GM12878 (cell line): ENCODE data around the gene LSM3. TPM values are rescaled to one million over a fixed set of nuclear protein-coding genes. Genes with fewer than 3 reads are reported as not detected.

Experiments
- CEBPZ ChIP-seq: fragments of 150-350 bp; IDR thresholded peaks from 2 replicates; pipeline ENCODE4 v1.6.1; 2016; ENCODE audit warnings: low read depth, low read length
- CUX1 ChIP-seq: IDR thresholded peaks from 2 replicates; pipeline ENCODE4 v1.6.1; 2012; ENCODE audit warnings: improper control_type of control experiment, low read depth, low read length; ENCODE audit not compliant: insufficient replicate concordance
- FOXK2 ChIP-seq: fragments of 450-650 bp; IDR thresholded peaks from 2 replicates; pipeline ENCODE4 v1.6.1; 2017; ENCODE audit warnings: mild to moderate bottlenecking, moderate library complexity
- GABPA ChIP-seq: IDR thresholded peaks from 2 replicates; pipeline ENCODE4 v1.6.1; 2014; ENCODE audit warnings: antibody characterized with exemption, low read depth, mild to moderate bottlenecking, inconsistent platforms
- KDM1A ChIP-seq: fragments of 200-600 bp; sonication (generic); IDR thresholded peaks from 2 replicates; pipeline ENCODE4 v1.6.1; 2016; ENCODE audit warnings: borderline replicate concordance
- NFIC ChIP-seq: IDR thresholded peaks from 2 replicates; pipeline ENCODE4 v1.6.1; 2012; ENCODE audit warnings: low read depth, mild to moderate bottlenecking, inconsistent platforms, low read length, moderate library complexity
- SIN3A ChIP-seq: IDR thresholded peaks from 2 replicates; pipeline ENCODE4 v1.6.1; 2012; ENCODE audit warnings: low read depth, low read length, improper control_type of control experiment
- SP1 ChIP-seq: IDR thresholded peaks from one replicate; pipeline ENCODE4 v1.6.1; 2011; ENCODE audit warnings: low read depth, low read length
- TAF1 ChIP-seq: IDR thresholded peaks from 2 replicates; pipeline ENCODE4 v1.6.1; 2011; ENCODE audit warnings: mild to moderate bottlenecking, low read depth, low read length, borderline replicate concordance
- TCF3 ChIP-seq: IDR thresholded peaks from 2 replicates; pipeline ENCODE4 v1.6.1; 2012; ENCODE audit warnings: low read depth, mild to moderate bottlenecking, low read length, borderline replicate concordance; ENCODE audit not compliant: insufficient read depth
- ZNF207 ChIP-seq: fragments of 450-650 bp; IDR thresholded peaks from 2 replicates; pipeline ENCODE4 v1.6.1; 2014; ENCODE audit warnings: antibody characterized with exemption, mild to moderate bottlenecking, borderline replicate concordance
- ZNF592 ChIP-seq: fragments of 450-650 bp; IDR thresholded peaks from 2 replicates; pipeline ENCODE4 v1.6.1; 2017; ENCODE audit warnings: mild to moderate bottlenecking, moderate library complexity
- polyA plus RNA-seq, 11 experiments: library from polyadenylated mRNA; depleted of rRNA in 4 of 11; unstranded in 6 of 11; stranded (reverse) in 5 of 11; fragments of >200 nt; fragmentation: Nextera tagmentation in 4 of 11; fragmentation: Illumina TruSeq in 1 of 11; extraction: Ambion mirVana in 4 of 11; extraction: Trizol in 1 of 11; gene quantifications; 1 replicate in 1 of 11; 2 replicates in 10 of 11; pipeline versions ENCODE4 v1.2.1 to v1.2.3, GENCODE V29; 2011 to 2016; ENCODE audit warnings: inconsistent platforms in 2 of 11, missing spikeins in 2 of 11, low read depth in 1 of 11
- total RNA-seq, 4 experiments: library from RNA; depleted of rRNA in 3 of 4; stranded (reverse); fragments of >200 nt in 3 of 4; fragmentation: Illumina TruSeq in 1 of 4; extraction: Trizol in 1 of 4; gene quantifications; 2 replicates each; pipeline versions ENCODE4 v1.2.1 to v1.2.3, GENCODE V29; 2013 to 2021

Gene LSM3
- total and polyA plus RNA-seq, 10 of the 15 experiments (the other 5 are each of a cell fraction or from before 2014, with no cell fraction given) = 15.5 to 111 (median 29.1) TPM

GRCh38 chr3:14200841-14201240, 22.2 kb downstream of the LSM3 start (continued):
- TF ChIP-seq CUX1 (no peak), CEBPZ (no peak), SIN3A (no peak), FOXK2 (no peak), TCF3 (no peak), TAF1 (no peak), KDM1A (no peak), NFIC (no peak), GABPA (no peak), SP1 (no peak), ZNF207 (no peak), ZNF592 (no peak)
